Testis (tissue), 2 donors: ENCODE data around the gene BCL7A.

Source experiments
- POLR2A ChIP-seq: fragments of 450-650 bp; IDR thresholded peaks from one replicate; pipeline ENCODE4 v1.6.1; 2017; ENCODE audit warnings: antibody characterized with exemption, mild to moderate bottlenecking, moderate library complexity
- TF ChIP-seq, protein P1 (sequence below), 3 experiments: fragments of 450-650 bp in 2 of 3; fragments of 200-600 bp in 1 of 3; sonication (generic) in 1 of 3; IDR thresholded peaks; one replicate each; pipeline ENCODE4 v1.5.1; 2016 to 2019; ENCODE audit warnings: antibody characterized with exemption in 3 of 3, mild to moderate bottlenecking in 2 of 3, moderate library complexity in 1 of 3

DNA sequence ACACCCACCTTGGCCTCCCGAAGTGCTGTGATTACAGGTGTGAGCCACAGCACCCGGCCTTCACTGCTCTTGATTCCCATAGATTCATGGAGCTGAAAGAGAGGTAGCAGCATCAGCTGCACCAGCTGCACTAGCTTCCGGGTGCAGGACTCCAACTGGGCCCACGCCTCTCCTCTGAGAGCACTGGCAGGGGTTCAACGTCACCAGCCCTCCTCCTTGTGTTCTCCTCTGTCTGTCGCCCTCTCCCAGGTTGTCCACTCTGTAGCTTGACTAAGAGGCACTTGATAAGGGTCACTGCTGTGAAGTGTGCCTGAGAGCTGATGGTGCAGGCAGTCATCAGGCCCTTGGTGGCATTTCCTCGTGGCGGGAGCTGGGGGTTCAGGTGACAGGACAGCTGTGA lies 85.2 kb downstream of the BCL7A start:
- TF ChIP-seq, protein P1, sequence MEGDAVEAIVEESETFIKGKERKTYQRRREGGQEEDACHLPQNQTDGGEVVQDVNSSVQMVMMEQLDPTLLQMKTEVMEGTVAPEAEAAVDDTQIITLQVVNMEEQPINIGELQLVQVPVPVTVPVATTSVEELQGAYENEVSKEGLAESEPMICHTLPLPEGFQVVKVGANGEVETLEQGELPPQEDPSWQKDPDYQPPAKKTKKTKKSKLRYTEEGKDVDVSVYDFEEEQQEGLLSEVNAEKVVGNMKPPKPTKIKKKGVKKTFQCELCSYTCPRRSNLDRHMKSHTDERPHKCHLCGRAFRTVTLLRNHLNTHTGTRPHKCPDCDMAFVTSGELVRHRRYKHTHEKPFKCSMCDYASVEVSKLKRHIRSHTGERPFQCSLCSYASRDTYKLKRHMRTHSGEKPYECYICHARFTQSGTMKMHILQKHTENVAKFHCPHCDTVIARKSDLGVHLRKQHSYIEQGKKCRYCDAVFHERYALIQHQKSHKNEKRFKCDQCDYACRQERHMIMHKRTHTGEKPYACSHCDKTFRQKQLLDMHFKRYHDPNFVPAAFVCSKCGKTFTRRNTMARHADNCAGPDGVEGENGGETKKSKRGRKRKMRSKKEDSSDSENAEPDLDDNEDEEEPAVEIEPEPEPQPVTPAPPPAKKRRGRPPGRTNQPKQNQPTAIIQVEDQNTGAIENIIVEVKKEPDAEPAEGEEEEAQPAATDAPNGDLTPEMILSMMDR (IDR thresholded peaks at IDR 0.05), result no peak
- TF ChIP-seq POLR2A, result no peak
